Islet precursor cell (in vitro differentiated cells): Measurements from ENCODE around the gene ZNF385D.
"Not testable (repeated sequence)": the region's sequence is repeated elsewhere in the genome, so short reads cannot be mapped to it uniquely, and the experiment has no call there.

Experiments
- DNase-seq: peaks from one replicate; pipeline ENCODE4 v3.0.0-alpha.2; 2018

The ZNF385D gene

GRCh38 chr3:21505711-21506460, 245.1 kb downstream of the ZNF385D start:
- DNase-seq: no peak

DNA sequence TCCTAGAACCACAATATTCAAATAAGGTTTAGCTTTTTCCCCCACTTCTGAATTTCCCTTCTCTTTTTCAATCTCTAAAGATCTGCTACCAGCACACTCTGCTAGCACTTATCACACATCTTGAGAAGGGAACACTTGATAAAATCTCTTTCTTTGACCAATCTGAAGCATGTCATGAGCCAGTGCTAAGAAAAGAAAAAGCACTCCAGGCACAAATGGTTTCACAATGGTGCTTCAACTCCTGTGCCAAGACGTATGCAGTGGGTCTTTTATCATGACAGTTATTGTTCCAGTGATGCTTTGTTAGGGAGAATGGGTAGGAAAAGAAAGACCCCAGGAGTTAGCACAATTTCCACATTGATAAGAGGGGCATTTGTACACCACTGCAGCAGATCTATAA, 248.4 kb downstream of the ZNF385D start:
- DNase-seq: no peak

DNA sequence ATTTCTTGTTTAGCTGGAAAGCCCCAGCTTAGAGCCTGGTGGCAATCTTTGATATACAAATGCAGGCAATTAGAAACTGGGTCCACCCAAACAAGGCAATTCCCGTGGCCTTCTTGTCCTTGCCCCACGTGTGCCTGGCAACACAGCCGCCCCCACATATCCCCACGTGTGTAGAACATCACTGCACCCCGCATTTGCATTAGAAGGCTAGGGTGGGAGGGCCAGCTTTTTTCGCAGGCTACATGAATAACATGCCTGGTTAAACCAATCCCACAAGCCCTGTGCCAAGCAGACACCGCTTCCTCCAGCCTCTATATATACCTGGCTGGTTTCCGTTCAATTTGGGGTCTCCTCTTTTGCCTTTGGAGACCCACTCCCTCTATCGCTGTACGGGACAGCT, 250.2 kb downstream of the ZNF385D start:
- DNase-seq: no peak

- not testable (repeated sequence) for DNase-seq
Measured at GRCh38 chr3:21490671-21491070, 260.3 kb downstream of the ZNF385D start.

DNA sequence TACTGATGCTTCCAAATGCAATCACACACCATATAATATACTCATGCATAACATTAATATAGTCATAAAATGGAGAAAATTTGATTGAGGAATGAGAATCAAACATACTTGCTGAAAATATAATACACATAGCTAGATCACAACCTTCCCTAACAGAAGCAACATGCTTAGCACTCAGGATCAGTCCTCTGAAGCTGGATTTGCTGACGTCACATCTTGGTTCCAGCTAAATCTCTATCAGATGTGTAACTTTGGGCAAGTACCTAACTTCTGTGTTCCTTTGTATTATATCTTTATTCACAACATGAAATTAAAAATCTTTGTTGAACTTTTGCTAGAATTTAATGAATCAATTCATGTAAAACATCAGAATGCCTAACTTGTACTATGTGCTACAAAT, 263.5 kb downstream of the ZNF385D start:
- DNase-seq: no peak

GRCh38 chr3:21486024-21486935, 264.7 kb downstream of the ZNF385D start:
- DNase-seq: not testable (repeated sequence)

GRCh38 chr3:21484828-21485144, 266.2 kb downstream of the ZNF385D start:
- DNase-seq: no peak

DNA sequence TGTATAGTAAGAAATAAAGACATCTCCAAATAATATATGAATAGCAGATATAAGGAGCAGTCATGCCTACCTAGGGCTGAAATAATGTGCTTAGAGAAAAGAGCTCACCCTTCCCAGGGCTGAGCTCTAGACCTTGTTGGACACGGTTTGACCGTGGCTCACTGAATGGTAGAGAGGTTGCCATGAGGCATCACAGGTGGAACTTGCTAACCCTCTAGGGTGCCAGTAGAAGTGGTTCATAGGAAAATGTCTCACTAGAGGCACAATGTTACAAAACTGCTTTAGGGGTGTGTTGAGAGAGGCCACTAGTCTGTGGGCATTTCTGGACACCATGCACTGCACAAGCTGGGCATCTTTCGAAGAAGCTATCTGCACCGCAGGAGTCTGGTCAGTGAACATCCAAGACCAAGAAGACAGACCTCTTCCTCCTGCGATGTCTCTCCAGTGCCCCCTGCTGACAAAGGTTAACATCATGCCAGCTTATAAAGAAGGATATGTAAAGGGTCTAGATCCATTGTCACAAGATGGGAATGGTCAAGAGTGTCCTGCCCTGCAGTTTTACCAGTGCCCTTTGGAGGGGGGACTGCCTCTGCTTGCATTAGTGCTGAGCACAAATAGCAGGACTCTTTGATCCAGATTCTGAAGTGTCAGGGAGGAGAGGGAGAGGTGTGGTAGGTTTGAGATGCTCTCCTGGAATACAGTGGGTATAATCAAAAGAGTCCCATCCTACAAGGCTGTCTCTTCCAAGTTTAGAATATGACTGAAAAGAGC, 266.8 kb downstream of the ZNF385D start:
- peak; percentile 87 for DNase-seq

GRCh38 chr3:21481991-21482390, 269.0 kb downstream of the ZNF385D start:
- DNase-seq: no peak

DNA sequence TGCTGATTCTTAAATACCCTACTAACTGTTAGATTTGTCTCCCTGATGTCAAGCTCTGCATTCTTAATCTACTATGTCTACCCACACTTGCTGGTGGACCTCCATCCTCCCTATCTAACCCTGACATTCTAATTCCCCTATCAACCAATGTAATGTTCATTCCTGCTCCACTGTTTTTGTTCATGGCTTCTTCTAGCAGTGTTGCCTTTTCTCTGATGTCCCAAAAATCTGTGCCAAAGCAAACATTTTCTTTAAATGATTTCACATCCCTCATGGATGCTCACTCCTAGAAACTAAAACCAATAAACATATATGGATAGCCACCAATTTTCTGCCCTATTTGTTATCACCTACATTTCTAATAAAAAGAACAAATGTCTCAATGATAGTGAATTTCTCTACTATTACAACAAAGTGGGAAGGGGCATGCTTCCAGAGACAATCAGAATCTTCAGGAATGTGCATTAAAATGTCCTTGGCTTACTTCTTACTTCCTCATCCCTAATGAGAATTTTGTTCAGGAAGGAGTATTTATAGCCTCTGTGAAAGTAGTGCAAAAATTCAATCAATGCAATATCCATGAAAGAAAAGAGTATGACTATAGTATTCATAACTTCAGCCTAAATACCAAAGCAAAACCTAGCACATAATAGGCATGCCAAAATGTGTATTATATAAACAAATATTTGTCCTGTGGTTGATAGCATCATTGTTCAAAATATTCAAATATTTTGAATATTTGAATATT, 273.3 kb downstream of the ZNF385D start:
- no peak for DNase-seq

DNA sequence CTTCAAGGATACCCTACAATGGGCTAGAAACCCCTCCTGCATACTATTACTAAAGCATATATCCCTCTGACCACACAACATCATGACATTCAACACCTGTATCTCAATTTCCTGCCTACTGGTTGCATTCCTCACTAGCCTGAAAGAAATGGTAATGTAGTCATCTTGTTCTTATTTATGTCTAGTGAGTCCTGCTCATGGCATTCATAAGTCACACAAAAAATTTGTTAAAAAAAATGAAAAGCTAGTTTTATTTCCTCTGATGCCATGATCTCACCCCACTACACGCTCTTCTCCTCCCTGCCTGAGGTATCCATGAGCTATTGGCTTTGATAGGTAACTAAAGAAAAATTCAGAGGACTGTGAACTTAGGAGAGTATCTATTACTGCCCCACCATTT, 284.5 kb downstream of the ZNF385D start:
- DNase-seq: no peak

DNA sequence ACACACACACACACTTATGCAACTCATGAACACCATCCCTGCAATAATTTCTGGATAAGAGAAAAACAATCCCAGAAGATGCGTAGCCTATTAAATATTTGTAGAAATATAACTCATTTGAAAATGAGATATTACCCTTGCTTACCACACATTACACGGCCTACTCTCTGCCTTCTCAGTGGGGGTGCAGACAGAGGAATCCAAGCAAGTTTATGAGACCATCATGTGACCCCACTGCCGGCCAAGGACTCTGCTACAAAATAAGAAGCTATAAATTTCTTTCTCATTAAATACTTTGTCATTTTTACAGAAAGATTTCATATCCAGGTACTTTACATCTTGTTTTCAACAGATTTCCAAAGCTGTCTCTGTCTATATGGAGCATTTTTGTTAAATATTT, 286.3 kb downstream of the ZNF385D start:
- no peak for DNase-seq

GRCh38 chr3:21463319-21463718, 287.7 kb downstream of the ZNF385D start:
- no peak for DNase-seq

GRCh38 chr3:21462141-21462540, 288.9 kb downstream of the ZNF385D start:
- DNase-seq: no peak

- DNase-seq: no peak
Measured at GRCh38 chr3:21457084-21457483, 293.9 kb downstream of the ZNF385D start.

GRCh38 chr3:21449738-21450137, 301.3 kb downstream of the ZNF385D start:
- DNase-seq: no peak

GRCh38 chr3:21447476-21448151, 303.4 kb downstream of the ZNF385D start:
- no peak for DNase-seq

DNA sequence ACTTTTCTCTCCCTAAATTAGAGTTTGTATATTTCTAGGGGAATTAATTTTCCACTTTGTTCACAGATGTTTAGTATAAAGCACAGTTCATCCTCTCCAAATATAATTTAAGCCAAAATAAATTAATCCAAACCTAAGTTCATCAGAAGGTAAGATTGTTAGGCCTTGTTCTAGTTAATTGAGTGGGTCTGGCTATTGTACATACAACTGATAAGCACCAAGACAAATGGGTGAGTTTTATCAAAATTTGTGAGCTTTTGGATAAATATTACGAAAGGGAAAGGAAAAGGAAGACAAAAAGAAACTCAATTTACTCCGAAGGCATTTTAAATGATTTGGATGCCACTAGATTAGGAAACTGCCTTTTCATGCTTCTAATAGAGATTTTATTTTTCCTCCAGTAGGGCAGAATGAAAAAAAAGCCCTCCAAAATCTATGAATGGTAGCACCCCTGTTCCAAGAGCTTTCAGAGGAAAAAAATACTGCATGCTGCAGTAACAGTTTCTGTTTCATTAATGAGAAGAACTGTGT, 304.0 kb downstream of the ZNF385D start:
- no peak for DNase-seq

DNA sequence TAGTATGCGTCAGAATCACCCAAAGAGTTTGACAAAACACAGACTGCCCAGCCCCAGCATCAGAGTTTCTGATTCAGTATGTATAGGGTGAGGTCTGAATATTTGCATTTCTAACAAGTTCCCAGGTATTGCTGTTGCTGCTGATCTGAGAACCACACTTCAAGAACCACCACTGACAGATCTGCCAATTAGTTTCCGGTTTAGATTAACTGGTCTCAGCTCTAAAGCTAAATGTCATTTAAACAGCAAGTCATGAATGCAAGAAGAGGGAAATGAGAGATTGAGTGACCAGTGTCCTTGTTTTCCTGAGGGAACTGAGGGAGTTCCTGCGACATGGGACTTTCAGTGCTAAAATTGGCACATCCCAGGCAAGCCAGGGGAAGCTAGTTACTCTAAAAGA, 305.0 kb downstream of the ZNF385D start:
- no peak for DNase-seq

DNA sequence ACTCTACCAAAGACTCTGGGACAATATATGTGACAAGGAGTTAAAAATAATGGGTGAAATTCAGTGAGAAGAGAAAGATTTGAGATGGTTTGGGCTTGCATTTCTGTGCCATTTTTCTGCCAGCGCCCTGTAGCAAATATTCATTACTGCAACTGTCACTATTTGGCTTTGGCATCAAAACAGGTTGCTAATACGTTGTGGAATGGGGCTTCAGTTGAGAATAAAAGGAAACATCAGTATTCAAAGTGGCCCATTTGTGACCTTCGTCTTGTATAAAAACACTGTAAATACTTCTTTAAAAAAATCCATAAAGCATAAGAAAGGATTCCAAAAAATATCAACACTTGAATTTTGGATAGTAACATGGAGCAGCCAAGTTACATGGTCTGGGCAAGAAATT, 309.2 kb downstream of the ZNF385D start:
- DNase-seq: no peak

DNA sequence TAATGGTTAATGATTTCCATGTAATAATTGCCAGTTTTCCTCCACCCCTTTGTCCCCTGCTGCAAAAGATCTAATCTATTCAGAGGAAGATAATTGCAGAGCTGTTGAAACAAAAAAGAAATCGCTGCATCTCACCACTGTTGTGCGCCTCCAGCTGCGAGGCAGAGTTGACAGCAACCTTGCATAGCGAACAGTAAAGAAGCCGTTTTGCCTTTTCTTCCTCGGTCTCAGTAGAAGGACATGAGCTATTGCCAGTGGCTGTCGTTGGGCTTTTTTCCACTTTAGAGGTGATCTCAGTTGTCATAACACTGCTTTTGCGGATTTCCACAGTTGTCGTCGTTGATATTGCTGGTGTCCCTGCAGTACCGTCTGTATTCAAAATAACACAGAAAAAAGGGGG, 314.2 kb downstream of the ZNF385D start:
- DNase-seq: no peak

- no peak for DNase-seq
Measured at GRCh38 chr3:21435871-21436270, 315.1 kb downstream of the ZNF385D start.
